Measurements from ENCODE around the gene NUMA1.

NUMA1 gene

GRCh38 chr11:72102946-72103753 is 22.8 kb upstream of the NUMA1 start, which contains the start of gene LAMTOR1:
Gene LAMTOR1, minus strand, starts transcription at chr11:72103297. Its CDS starts 73 bp downstream, at chr11:72103224.
- DNase-seq (ENCODE audit: low read depth), result peak; percentile 99

- DNase-seq (ENCODE audit: low read depth), result no peak
Observed at GRCh38 chr11:72102631-72102945, 22.2 kb upstream of the NUMA1 start.

GRCh38 chr11:72102162-72102561 is 21.8 kb upstream of the NUMA1 start:
- DNase-seq (ENCODE audit: low read depth), result no peak

DNA sequence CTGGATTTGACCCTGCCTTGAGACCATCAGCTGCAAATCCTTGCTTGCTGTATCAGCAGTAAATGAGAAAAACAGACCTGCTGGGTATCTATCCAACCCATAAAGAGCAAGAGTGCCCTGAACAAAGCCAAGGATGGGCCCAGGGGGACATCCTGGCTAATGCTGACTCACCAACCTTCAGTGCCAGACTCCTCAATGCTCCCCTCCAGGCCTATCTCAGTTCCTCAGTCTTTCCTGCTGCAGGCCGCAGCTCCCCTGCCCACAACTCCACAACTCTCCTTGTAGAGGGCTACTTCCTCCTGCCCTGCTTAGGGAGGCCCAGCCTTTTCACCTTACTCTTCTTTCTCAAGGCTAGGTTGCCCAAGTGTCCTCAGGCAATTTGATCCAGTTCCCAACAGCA is 20.1 kb upstream of the NUMA1 start:
- no peak for DNase-seq (ENCODE audit: low read depth)

DNA sequence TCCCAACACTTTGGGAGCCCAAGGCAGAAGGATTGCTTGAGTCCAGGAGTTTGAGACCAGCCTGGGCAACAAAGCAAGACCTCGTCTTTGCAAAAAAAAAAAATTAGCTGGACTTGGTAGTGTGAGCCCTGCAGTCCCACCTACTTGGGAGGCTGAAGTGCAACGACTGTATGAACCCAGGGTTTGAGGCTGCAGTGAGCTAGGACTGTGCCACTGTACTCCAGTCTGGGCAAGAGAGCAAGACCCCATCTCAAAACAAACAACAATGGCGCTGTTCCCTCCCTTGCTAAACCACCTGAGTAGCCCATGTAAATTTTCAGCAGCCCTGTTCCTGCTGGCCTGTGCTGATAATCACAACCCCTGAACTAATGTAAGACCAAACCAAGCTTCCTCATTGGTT is 19.7 kb upstream of the NUMA1 start:
- no peak for DNase-seq (ENCODE audit: low read depth)

DNA sequence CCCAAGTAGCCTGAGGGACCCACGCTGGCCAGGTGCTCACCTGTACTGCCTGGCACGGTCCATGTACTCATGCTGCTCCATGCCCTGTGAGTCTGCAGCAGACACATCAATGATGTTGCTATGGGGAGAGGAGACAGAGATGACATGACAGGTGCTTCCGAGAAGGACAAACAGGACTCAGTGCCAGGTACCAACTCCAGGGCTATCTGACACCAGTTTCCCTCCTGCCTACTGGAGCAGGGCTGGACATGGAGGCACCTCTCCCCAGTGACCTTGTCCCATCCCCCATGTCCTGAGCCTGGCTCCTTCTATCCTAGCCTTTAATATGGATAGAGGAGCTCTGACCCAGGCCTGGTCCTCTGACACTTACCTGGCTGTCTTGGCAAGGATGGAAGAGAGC is 18.4 kb upstream of the NUMA1 start:
- DNase-seq (ENCODE audit: low read depth), result no peak

GRCh38 chr11:72091292-72091691 is 10.9 kb upstream of the NUMA1 start:
- peak; percentile 65 for DNase-seq (ENCODE audit: low read depth)

DNA sequence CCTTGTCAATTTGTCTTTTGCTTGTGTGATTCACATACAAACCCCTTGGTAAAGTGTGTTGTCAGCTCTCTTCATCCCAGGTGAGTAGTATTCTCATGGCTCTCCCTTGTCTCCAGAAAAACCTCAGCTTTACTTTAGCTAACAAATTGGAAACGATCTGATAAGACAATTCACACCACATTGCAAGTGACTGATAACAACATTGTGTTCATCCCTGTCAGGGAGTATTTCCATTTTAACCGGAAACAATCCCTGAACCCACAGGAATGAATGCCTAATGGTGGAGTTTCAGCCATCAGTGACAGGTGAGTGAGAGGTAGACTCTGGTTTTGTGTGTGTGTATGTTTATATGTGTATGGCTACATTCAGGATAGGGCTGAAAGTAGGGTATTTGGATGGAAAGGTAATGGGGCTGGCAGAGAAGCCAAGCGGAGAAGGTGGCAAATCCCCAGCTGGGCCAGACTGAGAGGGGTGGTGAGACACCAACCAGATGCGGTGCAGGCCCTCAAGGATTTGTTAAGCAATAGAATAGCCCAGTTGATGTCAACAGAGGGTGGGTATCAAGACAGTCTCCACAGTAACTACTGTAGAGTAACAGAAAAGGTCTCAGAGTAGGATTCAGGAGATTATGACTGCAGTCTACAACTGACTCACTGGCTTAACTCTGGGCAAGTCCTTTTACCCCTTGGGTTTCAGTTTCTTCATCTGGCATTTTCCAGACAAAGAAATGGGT is 7.9 kb upstream of the NUMA1 start:
- DNase-seq (ENCODE audit: low read depth), result peak; percentile 53

- no peak for DNase-seq (ENCODE audit: low read depth)
Observed at GRCh38 chr11:72085621-72086351, 5.4 kb upstream of the NUMA1 start.

GRCh38 chr11:72084965-72085364 is 4.6 kb upstream of the NUMA1 start:
- no peak for DNase-seq (ENCODE audit: low read depth)

DNA sequence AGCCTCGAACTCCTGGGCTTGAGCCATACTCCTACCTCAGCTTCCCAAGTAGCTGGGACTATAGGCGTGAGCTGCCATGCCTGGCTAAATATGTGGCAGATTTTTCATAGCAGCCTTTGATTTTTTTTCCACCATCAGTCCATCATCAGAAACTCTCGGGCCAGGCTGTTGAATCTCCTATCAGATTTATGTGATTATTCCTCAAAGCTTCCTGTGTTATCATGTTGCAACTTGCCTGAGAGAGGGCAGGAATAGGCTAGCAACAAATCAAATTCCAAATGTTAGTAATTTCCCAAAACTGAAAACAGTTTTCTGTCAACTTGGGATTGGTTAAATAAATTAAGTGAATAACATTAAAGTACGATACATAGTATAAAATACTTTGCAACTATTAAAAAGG is 3.7 kb upstream of the NUMA1 start:
- DNase-seq (ENCODE audit: low read depth), result no peak

- no peak for DNase-seq (ENCODE audit: low read depth)
Observed at GRCh38 chr11:72083414-72083813, 3.1 kb upstream of the NUMA1 start.

- DNase-seq (ENCODE audit: low read depth), result no peak
Observed at GRCh38 chr11:72081821-72082453, 1.6 kb upstream of the NUMA1 start.

DNA sequence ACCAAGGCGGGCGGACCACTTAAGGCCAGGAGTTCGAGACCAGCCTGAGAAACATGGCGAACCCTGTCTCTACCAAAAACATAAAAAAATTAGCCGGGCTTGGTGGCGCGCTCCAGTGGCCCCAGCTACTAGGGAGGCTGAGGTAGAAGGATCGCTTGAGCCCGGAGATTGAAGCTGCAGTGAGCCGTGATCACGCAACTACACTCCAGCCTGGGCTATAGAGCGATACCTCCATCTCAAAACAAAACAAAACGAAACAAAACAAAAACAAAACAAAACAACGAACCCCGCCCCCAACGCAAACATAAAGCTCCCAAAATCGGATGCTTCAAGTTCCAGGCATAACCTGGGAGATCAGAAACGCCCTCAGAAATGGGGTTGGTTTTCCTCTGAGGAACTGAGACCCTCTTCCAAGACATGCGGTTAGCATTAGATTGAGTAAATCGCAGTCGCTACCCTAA is 872 bp upstream of the NUMA1 start:
- no peak for DNase-seq (ENCODE audit: low read depth)

- DNase-seq (ENCODE audit: low read depth), result no peak
Observed at GRCh38 chr11:72079819-72080325, 470 bp downstream of the NUMA1 start.

DNA sequence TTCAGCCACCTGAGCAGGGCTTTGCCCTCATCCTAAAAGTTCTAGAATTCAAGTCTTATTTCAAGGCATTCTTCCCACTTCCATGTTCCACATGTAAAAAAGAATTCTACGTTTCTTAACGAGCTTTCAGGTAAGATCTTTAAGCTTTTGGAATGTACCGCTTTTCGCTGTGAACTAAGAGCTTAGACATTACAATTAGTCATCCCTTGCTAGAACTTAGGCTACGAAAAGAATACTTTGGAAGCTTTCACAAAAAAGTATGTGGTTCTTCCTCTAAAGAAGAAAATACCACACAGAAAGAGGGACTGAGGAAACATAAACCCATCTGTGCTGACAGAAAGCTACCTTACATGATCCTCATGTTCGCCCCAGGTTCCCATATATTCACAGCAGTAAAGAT is 1.9 kb downstream of the NUMA1 start:
- DNase-seq (ENCODE audit: low read depth), result peak; percentile 31

- DNase-seq (ENCODE audit: low read depth), result no peak
Observed at GRCh38 chr11:72075756-72076155, 4.6 kb downstream of the NUMA1 start.

DNA sequence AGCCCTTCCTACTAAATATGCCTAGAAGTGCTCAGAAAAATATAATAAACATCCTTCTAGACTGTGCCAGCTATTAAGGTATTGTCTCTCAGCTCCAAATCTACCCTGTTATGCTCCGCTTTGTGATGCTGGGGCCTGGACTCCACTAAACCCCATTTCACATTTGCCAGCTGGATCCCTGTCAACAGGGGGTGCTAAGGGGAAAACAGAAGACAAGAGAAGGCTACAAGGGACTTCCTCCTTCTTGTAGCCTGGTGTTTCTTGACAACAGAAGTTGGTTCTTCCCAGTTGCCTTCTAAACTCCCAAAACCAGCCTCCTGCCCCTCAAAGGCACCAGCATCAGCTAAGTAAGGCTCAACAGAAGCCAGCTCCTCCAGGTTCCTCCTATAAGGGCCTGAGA is 5.2 kb downstream of the NUMA1 start:
- peak; percentile 38 for DNase-seq (ENCODE audit: low read depth)

- peak; percentile 66 for DNase-seq (ENCODE audit: low read depth)
Observed at GRCh38 chr11:72072348-72072747, 8.0 kb downstream of the NUMA1 start.

- DNase-seq (ENCODE audit: low read depth), result no peak
Observed at GRCh38 chr11:72070491-72070890, 9.9 kb downstream of the NUMA1 start.

GRCh38 chr11:72069787-72070251 is 10.5 kb downstream of the NUMA1 start:
- peak; percentile 92 for DNase-seq (ENCODE audit: low read depth)

DNA sequence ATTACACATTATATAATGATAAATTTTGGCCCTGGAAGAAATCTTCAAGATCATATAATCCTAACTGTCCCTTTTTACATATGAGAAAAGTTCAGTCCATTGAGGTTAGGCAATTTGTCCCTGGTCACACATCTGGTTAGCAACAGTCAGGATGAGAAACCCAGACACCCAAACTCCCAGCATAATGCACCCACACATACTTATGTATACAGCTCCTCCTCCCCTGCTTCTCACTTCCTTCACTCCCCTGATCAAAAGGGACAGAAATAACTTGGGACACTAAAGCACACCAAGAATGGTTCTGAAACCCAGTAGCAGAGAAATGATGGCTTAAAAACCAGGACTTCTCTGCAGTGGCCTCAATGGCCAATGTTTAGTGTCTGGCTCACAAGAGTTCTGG is 11.1 kb downstream of the NUMA1 start:
- DNase-seq (ENCODE audit: low read depth), result peak; percentile 20

All from amniotic epithelial cell (primary cell).